ENCODE data around the gene AAK1. TPM values are rescaled to one million over a fixed set of nuclear protein-coding genes. Genes with fewer than 3 reads are reported as not detected.

Gene AAK1
- total RNA-seq, 1 experiment from 2014 or later, result 30.6 TPM

DNA sequence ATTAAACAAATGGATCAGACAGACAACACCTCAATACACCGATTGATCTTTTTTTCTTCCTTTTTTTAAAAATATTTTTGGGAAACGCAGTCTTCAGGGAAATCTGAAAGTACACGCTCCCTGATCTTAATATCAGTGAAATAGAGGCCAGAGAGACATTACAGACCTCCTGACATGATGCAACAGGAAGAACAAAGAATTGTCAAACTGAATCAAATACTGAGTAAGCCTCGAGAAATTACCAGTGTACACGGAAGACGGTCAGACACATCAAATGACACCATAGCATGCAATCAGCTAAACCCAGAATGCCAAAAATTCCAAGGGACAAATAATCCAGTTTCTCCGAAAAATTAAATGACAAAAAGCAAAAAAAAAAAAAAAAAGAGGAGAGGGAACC, 126.1 kb downstream of the AAK1 start:
- H3K4me1 Mint-ChIP-seq, result peaks cover 27% of the 10 kb centered on the region in 2 experiments
- H4K20me1 ChIP-seq (ENCODE audit: control insufficient read depth, insufficient read depth, insufficient read length), result no peaks in the 10 kb centered on the region
- no peak overlapping the region for H4K8ac ChIP-seq (replicated peaks; ENCODE audit: insufficient read length, low read depth, low read length)
- no peak for DNase-seq
- no peaks in the 10 kb centered on the region for H3K27me3 ChIP-seq (ENCODE audit: insufficient read depth, low read length)
- H3K36me3 Mint-ChIP-seq (ENCODE audit: insufficient read depth in 1 of 3, low read depth in 3 of 3), result peaks cover 16 to 50% (median 38%) of the 10 kb centered on the region in 3 experiments
- no peaks in the 10 kb centered on the region for H3K4me1 ChIP-seq (ENCODE audit: insufficient read depth, low read length)
- H3K27me3 Mint-ChIP-seq (ENCODE audit: low read depth), result no peaks in the 10 kb centered on the region
- no CpG with 5 or more reads among the region's 7 CpGs for WGBS (ENCODE audit: extremely low coverage, insufficient read length, low lambda C conversion rate)
- H3K56ac ChIP-seq (ENCODE audit: insufficient read length, low read depth, low read length), result no peak overlapping the region
- no peaks in the 10 kb centered on the region for H3K23me2 ChIP-seq (ENCODE audit: insufficient read length, low read depth, low read length, poor library complexity, severe bottlenecking)
- H3K9me3 ChIP-seq (ENCODE audit: control insufficient read depth, low read depth, low read length), result no peaks in the 10 kb centered on the region
- no peak overlapping the region for H3K9ac ChIP-seq (ENCODE audit: extremely low read depth, insufficient read length, low read length)
- no peak overlapping the region for H3K4me3 Mint-ChIP-seq
- no peak overlapping the region for H3K4ac ChIP-seq (ENCODE audit: low read depth, low read length)
- no peak overlapping the region for H3K23ac ChIP-seq (ENCODE audit: insufficient read length, low read depth, low read length)
- H2AK5ac ChIP-seq (ENCODE audit: insufficient read length, low read length), result no peak overlapping the region
- H2BK15ac ChIP-seq (ENCODE audit: low read depth, low read length), result no peak overlapping the region
- H3K4me2 ChIP-seq (ENCODE audit: insufficient read depth, insufficient read length, low read length), result no peak overlapping the region
- no peaks in the 10 kb centered on the region for H3K79me1 ChIP-seq (ENCODE audit: insufficient read depth, low read depth, low read length, poor library complexity, severe bottlenecking)
- TF ChIP-seq, protein P1, sequence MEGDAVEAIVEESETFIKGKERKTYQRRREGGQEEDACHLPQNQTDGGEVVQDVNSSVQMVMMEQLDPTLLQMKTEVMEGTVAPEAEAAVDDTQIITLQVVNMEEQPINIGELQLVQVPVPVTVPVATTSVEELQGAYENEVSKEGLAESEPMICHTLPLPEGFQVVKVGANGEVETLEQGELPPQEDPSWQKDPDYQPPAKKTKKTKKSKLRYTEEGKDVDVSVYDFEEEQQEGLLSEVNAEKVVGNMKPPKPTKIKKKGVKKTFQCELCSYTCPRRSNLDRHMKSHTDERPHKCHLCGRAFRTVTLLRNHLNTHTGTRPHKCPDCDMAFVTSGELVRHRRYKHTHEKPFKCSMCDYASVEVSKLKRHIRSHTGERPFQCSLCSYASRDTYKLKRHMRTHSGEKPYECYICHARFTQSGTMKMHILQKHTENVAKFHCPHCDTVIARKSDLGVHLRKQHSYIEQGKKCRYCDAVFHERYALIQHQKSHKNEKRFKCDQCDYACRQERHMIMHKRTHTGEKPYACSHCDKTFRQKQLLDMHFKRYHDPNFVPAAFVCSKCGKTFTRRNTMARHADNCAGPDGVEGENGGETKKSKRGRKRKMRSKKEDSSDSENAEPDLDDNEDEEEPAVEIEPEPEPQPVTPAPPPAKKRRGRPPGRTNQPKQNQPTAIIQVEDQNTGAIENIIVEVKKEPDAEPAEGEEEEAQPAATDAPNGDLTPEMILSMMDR (conservative IDR thresholded peaks at IDR 0.05), result no peak
- H3K27ac ChIP-seq (ENCODE audit: insufficient read length, low read depth, low read length), result no peak overlapping the region
- no peak overlapping the region for H4K5ac ChIP-seq (ENCODE audit: insufficient read length, low read depth, low read length)
- H3K18ac ChIP-seq (ENCODE audit: insufficient read length, low read depth, low read length), result no peak overlapping the region
- H3K9me3 Mint-ChIP-seq, result no peaks in the 10 kb centered on the region
- no peak overlapping the region for H4K91ac ChIP-seq (ENCODE audit: insufficient read length, low read depth, low read length)
- no peak overlapping the region for H2BK120ac ChIP-seq (ENCODE audit: low read depth, low read length, poor library complexity, severe bottlenecking)
- H3K14ac ChIP-seq (ENCODE audit: insufficient read depth, low read length), result no peak overlapping the region
- no peak overlapping the region for H2BK20ac ChIP-seq (ENCODE audit: low read depth, low read length, poor library complexity, severe bottlenecking)
- H2BK12ac ChIP-seq (ENCODE audit: insufficient read length, low read depth, low read length), result no peak overlapping the region
- no peak overlapping the region; a peak in 1 of 7 replicates for H3K27ac Mint-ChIP-seq
- H3T11ph ChIP-seq (ENCODE audit: low read length), result no peak overlapping the region
- H2AFZ ChIP-seq (ENCODE audit: low read length), result no peak overlapping the region
- H2BK5ac ChIP-seq (ENCODE audit: insufficient read length, low read length), result no peak overlapping the region
- no peaks in the 10 kb centered on the region for H3K79me2 ChIP-seq (ENCODE audit: insufficient read depth, low read length)
